Chondrocyte (in vitro differentiated cells): Measurements from ENCODE around the gene ABCD2. TPM values are rescaled to one million over a fixed set of nuclear protein-coding genes. Genes with fewer than 3 reads are reported as not detected.
A peak's percentile ranks its signal among the peaks of the same experiment; 100 is the strongest.

Experiments
- DNase-seq: peaks from one replicate; pipeline ENCODE4 v3.0.0; 2021; ENCODE audit warnings: mixed read lengths, low spot score
- H3K27ac Mint-ChIP-seq: one replicate; pipeline ENCODE4 v1.8.0; 2021; ENCODE audit warnings: mild to moderate bottlenecking, moderate library complexity, mixed read lengths; ENCODE audit not compliant: unreplicated experiment
- H3K27me3 Mint-ChIP-seq: 2 replicates; pipeline ENCODE4 v1.8.0; 2021; ENCODE audit warnings: low read depth, mixed read lengths
- H3K36me3 Mint-ChIP-seq: 2 replicates; pipeline ENCODE4 v1.8.0; 2021; ENCODE audit warnings: low read depth, mixed read lengths
- H3K4me1 Mint-ChIP-seq: 2 replicates; pipeline ENCODE4 v1.8.0; 2021; ENCODE audit warnings: low read depth, mild to moderate bottlenecking, mixed read lengths
- H3K4me3 Mint-ChIP-seq: one replicate; pipeline ENCODE4 v1.8.0; 2021; ENCODE audit warnings: mild to moderate bottlenecking, moderate library complexity, mixed read lengths; ENCODE audit not compliant: unreplicated experiment
- H3K9me3 Mint-ChIP-seq: 2 replicates; pipeline ENCODE4 v1.8.0; 2021; ENCODE audit warnings: low read depth, mixed read lengths
- CTCF ChIP-seq: fragments of 200-600 bp; sonication (generic); IDR thresholded peaks from 2 replicates; pipeline ENCODE4 v1.5.0; 2021; ENCODE audit warnings: antibody characterized with exemption, mild to moderate bottlenecking, moderate library complexity
- total RNA-seq: library from RNA; stranded (reverse); gene quantifications from 3 replicates; pipeline ENCODE4 v1.2.1, GENCODE V29; 2021

The ABCD2 gene
- total RNA-seq, 1 donor from 2014 or later = 0.07 TPM

- Mint-ChIP-seq H3K27me3 (peaks cover 34% of the 10 kb centered on the region), H3K27ac (no peak overlapping the region), H3K4me1 (no peaks in the 10 kb centered on the region), H3K4me3 (no peak overlapping the region), H3K9me3 (peaks cover 5% of the 10 kb centered on the region), H3K36me3 (no peaks in the 10 kb centered on the region)
- TF ChIP-seq CTCF = no peak
- DNase-seq = no peak
These were observed 19.2 kb upstream of the ABCD2 start for GRCh38 chr12:39638840-39639239.

GRCh38 chr12:39638178-39638577 is 18.6 kb upstream of the ABCD2 start:
- H3K36me3 Mint-ChIP-seq = no peaks in the 10 kb centered on the region
- no peak overlapping the region for H3K4me3 Mint-ChIP-seq
- no peaks in the 10 kb centered on the region for H3K4me1 Mint-ChIP-seq
- no peak for DNase-seq
- H3K9me3 Mint-ChIP-seq = peaks cover 5% of the 10 kb centered on the region
- no peak overlapping the region for H3K27ac Mint-ChIP-seq
- TF ChIP-seq CTCF = no peak
- peaks cover 34% of the 10 kb centered on the region for H3K27me3 Mint-ChIP-seq

- H3K4me1 Mint-ChIP-seq = no peaks in the 10 kb centered on the region
- H3K36me3 Mint-ChIP-seq = no peaks in the 10 kb centered on the region
- TF ChIP-seq CTCF = peak; percentile 25
- H3K4me3 Mint-ChIP-seq = no peak overlapping the region
- H3K27ac Mint-ChIP-seq = no peak overlapping the region
- peaks cover 5% of the 10 kb centered on the region for H3K9me3 Mint-ChIP-seq
- H3K27me3 Mint-ChIP-seq = peaks cover 7% of the 10 kb centered on the region
- DNase-seq = no peak
These were observed 13.1 kb upstream of the ABCD2 start for GRCh38 chr12:39632670-39633069.

GRCh38 chr12:39628836-39629235 is 9.2 kb upstream of the ABCD2 start:
- Mint-ChIP-seq H3K4me1 (no peaks in the 10 kb centered on the region), H3K27ac (no peak overlapping the region), H3K27me3 (no peaks in the 10 kb centered on the region), H3K36me3 (no peaks in the 10 kb centered on the region), H3K4me3 (no peak overlapping the region), H3K9me3 (no peaks in the 10 kb centered on the region)
- DNase-seq = no peak
- TF ChIP-seq CTCF = no peak

- DNase-seq = no peak
- no peaks in the 10 kb centered on the region for H3K27me3 Mint-ChIP-seq
- H3K4me3 Mint-ChIP-seq = no peak overlapping the region
- no peaks in the 10 kb centered on the region for H3K9me3 Mint-ChIP-seq
- no peaks in the 10 kb centered on the region for H3K4me1 Mint-ChIP-seq
- no peaks in the 10 kb centered on the region for H3K36me3 Mint-ChIP-seq
- no peak overlapping the region for H3K27ac Mint-ChIP-seq
- TF ChIP-seq CTCF = no peak
These were observed 8.3 kb upstream of the ABCD2 start for GRCh38 chr12:39627914-39628313.
